22Rv1 (cell line): ENCODE results near the gene TTBK1.

ENCODE experiments used
- H3K27ac ChIP-seq: fragments of 450-650 bp; 2 replicates; pipeline ENCODE4 v1.5.1; 2017
- ZFX ChIP-seq: fragments of 450-650 bp; IDR thresholded peaks from 2 replicates; pipeline ENCODE4 v1.6.1; 2017; ENCODE audit warnings: antibody characterized with exemption, borderline replicate concordance
- TF ChIP-seq, protein P1 (sequence below): fragments of 450-650 bp; IDR thresholded peaks from 2 replicates; pipeline ENCODE4 v1.5.1; 2017; ENCODE audit warnings: mild to moderate bottlenecking

The TTBK1 gene

DNA sequence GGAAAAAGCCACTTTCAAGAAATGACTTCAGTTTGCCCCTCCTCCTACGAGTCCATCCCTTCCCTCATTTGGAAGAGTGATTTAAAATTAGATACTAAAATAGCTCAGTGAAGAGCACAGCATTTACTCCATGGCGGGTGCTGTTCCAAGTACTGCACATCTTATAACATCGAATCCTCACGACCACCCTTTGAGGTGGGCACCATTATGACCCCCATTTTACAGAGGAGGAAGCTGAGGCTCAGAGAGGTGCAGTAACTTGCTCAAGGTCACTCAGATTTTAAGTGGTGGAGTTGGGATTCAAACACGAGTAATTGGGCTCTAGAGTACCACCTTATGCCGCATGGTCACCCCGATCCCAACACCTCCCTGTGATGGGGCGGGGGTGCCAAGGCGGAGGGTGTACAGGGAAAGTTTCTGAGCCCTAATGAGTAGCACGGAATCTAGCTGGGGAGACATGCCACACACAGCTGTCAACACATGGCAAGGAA, 25.5 kb downstream of the TTBK1 start:
- TF ChIP-seq, protein P1, sequence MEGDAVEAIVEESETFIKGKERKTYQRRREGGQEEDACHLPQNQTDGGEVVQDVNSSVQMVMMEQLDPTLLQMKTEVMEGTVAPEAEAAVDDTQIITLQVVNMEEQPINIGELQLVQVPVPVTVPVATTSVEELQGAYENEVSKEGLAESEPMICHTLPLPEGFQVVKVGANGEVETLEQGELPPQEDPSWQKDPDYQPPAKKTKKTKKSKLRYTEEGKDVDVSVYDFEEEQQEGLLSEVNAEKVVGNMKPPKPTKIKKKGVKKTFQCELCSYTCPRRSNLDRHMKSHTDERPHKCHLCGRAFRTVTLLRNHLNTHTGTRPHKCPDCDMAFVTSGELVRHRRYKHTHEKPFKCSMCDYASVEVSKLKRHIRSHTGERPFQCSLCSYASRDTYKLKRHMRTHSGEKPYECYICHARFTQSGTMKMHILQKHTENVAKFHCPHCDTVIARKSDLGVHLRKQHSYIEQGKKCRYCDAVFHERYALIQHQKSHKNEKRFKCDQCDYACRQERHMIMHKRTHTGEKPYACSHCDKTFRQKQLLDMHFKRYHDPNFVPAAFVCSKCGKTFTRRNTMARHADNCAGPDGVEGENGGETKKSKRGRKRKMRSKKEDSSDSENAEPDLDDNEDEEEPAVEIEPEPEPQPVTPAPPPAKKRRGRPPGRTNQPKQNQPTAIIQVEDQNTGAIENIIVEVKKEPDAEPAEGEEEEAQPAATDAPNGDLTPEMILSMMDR: no peak
- TF ChIP-seq ZFX: no peak
- no peak overlapping the region for H3K27ac ChIP-seq

DNA sequence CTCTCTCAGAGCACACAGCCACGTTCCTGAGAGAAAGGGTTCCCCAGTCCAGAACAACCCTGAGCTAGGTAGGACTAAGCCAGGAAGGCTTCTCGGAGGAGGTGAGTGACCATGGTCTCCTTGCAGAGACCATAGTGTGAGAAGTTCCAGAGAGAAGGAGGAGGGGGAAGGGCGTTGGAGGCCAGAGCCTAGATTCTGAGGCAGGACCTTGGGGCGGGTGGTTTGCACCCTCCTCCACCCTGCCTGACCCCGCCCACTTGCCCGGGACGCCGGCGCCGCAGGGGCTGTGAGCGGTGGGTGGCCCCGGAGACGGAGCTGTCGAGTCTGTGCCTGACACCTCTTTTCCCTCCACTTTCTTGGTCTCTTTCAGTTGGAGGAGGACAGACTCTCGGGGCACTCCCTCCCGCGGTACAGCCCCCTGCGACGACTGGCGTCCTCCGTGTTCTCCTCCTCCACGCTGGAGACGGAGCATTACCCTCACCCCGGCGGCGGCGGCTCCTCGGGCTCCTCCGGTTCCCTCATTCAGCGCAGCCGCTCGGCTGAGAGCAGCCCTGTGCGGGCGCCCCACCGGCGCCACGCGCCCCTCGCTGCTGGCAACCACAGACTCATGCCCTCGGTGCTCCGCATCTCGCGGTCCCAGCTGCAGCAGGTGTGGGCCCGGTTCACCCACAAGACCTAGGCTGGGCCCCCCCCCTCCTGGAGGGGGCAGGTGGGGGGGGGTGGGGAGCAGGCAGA, 26.2 kb downstream of the TTBK1 start:
- TF ChIP-seq, protein P1: no peak
- TF ChIP-seq ZFX: no peak
- H3K27ac ChIP-seq: peak overlapping the region; percentile 15; the same call in 1 of the 2 replicates

DNA sequence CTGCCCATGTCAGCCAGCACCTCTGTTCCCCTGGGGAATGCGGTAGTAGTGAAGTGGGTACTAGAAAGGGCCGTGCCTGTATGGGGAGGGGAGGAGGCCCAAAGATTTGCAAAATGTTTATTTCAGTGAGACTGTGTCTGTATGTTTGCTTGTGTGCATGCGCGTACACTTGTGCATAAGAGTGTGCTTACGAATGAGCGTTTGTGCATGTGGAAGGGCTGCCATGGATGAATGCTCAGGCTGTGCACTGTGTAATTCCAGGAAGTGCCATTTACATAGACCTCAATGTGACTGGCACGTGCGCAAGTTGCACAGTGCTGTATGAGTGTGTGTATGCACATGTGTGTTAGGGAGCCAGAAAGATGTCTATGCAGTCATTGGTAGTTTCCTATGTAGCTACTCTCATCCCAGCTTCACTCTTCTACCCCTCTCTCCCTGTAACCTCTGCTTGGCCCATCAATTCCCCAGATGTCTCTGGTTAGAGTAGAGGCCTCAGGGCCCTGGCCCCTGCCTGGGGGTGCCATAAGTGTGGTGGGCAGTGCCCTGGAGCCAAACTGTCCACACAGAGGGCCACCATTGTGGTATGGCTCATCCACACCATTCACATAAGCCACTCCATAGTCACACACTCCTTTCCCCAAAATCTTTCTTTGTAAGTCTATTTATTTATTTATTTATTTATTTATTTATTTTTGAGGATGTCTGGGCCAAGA, 28.0 kb downstream of the TTBK1 start:
- no peak overlapping the region for H3K27ac ChIP-seq
- TF ChIP-seq, protein P1: no peak
- no peak for TF ChIP-seq ZFX

DNA sequence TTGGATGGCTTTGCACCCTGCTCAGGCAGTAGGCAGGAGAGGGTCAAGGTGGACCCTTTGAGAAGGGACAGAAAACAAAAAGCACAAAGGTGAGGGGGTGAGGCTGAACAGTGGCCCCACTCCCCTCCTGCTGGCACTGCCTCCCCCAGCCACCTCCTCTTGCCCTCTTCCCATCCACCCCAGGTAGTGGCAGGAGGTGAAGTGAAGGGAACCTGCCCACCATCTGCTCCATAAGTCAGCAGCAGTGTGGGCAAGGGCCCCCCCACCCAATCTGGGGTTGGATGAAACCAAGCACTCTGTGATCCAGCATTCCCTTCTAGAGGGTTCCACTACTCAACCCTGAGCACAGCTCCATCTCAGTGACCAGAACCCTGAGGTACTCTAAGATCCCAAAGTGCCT, 28.7 kb downstream of the TTBK1 start:
- no peak overlapping the region for H3K27ac ChIP-seq
- TF ChIP-seq, protein P1: no peak
- no peak for TF ChIP-seq ZFX

DNA sequence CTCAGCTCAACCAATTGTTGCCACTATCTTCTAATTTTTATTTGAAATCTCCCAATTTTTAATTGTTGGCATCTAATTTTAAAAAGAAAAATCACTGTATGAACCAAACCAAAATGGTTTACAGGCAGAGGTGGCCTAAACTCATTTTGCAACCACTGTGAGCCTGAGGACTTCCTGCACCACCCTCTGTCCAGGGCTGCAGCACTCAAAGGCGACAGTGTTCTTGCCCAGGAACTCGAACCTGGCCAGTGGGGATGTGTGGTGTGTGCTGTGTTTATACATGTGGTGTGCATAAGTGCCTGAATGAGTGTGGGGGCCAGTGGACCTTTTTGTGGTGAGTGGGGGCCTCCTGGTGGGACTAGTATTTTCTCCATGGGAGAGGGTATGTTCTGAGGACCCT, 30.4 kb downstream of the TTBK1 start:
- TF ChIP-seq, protein P1: no peak
- TF ChIP-seq ZFX: no peak
- no peak overlapping the region for H3K27ac ChIP-seq

DNA sequence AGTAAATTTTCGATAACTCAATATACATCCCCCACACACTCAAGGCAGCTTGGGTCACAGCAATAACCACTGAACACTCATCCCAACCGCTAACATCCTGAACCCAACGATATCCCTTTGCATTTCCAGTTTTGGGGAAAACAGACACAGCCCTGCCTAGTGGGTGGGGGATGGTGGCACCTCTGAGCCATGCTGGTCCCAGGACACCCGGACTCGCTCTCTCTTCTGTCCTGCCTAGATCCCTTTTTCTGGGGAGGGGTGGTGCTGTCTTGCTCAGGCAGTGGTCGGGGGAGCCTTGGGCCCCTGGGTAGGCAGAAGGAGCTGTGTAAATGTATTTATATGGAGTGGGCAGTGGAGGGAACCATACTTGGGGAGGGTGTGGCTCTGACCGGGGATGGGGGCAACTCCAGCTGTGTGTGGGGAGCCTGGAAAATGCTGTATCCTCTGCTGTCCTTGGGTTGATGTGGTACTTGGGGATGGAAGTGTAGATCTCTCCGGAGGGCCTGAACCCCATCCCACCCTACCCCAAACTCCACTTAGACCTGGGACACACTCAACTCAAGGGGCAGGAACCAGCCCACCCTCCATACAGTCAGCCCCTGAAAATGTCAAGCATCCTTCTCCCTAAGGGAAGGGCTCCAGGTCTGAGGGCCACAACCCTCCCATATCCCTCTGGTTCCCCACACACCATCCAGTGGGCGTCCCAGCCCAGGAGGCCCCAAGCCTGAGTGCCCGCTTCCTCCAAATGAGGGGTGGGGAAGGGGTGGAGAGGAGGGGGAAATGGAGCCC, 31.0 kb downstream of the TTBK1 start:
- H3K27ac ChIP-seq: no peak overlapping the region
- TF ChIP-seq, protein P1: no peak
- TF ChIP-seq ZFX: no peak
